GM18519 (cell line): ENCODE results near the gene ZDHHC19.

ENCODE experiments used
- ATAC-seq: cut with Tn5 transposase; IDR thresholded peaks from one replicate; pipeline ENCODE4 v1.9.1; 2021; ENCODE audit warnings: mild to moderate bottlenecking, moderate library complexity; ENCODE audit not compliant: unreplicated experiment, low FRiP score

The ZDHHC19 gene

DNA sequence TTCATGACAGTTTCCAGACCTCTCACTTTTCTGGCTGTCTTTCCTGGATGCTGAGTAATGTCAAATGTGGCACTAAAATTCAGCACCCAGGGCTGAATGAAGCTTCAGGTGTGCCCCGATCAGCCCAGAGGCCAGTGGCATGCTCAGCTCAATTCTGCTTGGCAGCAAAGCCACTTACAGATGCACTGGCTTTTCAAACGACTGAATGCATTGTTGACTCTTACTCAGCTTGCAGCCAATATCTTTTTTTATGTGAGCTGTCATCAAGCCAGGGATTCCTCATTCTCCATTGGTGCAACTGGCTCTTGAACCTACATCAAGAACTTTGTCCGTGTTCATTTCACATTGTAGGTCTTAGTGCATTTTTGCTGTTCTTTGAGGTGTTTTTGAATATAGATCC lies 60.7 kb downstream of the ZDHHC19 start:
- ATAC-seq = no peak

DNA sequence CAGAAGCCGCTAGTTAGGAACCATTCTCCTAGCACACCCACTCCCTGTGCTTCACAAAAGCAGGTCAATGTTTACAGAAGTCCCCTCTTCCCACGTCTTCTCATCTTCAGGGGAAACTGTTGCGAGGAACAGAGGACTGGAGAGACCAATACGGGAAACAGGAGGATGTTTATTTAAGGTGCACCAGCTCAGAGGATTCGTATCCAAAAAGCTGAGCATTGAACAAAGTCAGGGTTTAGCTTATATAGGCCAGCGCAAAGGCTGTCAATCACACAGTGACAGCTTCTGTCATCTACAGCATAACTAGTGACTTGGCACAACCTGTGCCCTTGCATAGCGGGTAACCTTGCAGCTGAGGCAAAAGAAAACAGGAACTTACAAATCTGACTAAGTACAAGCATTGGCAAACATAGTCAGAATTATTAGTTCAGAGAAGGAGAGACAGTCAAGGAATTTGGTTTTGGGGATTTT lies 61.3 kb downstream of the ZDHHC19 start:
- no peak for ATAC-seq

- ATAC-seq = no peak
Observed at GRCh38 chr3:196149375-196149774, 61.8 kb downstream of the ZDHHC19 start.
